Myocyte (in vitro differentiated cells): ENCODE results near the gene NCKAP5L. TPM values are rescaled to one million over a fixed set of nuclear protein-coding genes. Genes with fewer than 3 reads are reported as not detected.

Experiments
- DNase-seq: peaks from one replicate; pipeline ENCODE4 v3.0.0-alpha.2; 2012; ENCODE audit warnings: low read depth
- total RNA-seq: library from RNA; depleted of rRNA; stranded (reverse); fragments of >200 nt; gene quantifications from 2 replicates; pipeline ENCODE4 v1.2.3, GENCODE V29; 2014

Gene NCKAP5L
- total RNA-seq, 1 donor from 2014 or later: 95.7 TPM

DNA sequence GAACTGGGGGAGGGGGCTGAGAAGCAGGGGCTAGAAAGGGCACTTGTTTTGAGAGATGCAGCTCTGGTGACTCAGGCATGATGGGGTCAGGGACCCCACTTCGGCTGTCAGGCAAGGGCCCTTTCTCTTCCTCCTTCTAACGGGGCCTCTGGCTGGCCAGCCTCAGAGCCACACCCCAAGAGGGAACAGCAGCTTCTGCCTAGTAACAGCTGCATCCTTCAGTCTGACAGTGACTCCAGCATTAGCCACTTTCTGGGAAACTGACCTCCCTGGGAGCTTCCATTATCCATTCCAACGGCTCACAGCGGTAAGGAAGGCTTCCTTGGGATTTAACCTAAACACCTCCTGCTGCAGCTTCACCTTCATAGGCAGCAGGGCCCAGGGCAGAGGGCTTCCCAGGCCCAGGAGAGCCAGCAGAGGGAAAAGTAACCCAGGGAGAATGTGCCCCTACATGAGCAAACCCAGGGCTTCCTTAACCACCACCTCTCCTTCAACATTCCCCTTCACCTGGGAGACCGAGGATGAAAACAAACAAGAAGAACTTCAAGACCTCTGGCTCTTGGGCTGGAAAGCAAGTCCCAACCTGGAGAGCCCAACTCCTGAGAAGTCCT lies 2.7 kb downstream of the NCKAP5L start:
- peak; percentile 91 for DNase-seq

DNA sequence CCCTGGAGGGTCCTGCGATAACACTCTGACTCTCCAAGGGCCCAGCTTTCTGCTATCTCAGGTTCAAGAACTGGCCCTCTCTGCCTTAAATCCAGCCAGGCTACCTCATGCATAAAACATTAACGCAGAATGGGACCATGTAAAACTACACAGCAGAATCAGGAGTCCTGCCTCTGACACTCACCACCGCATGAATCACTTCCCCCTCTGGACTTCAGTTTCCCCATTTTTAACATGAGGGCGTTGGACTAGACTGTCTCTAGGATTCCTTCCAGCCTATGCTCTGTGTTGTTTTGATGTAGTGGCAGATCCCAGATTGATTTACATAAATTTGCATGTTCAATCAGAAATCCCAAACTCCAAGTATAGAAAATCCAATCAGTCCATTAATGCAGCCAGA lies 3.3 kb downstream of the NCKAP5L start:
- peak; percentile 70 for DNase-seq

DNA sequence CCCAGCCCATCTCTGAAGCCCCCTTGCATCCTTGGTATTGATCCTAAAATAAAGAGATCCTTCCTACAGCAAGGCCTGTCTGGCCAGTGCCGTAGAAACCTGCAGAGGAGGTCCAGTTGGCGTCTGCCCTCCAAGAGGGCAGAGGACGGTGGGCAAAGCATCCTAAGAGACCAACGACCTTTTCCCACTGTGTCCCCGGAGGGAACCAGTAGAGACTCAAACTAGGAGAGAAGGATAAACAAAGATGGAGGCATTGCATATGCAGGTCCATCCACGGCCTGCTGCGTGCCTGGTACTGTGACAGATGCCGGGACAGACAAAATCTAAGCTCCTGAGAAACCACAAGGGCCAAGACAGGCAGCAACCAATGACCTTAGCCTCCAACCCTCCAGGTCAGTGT lies 3.8 kb downstream of the NCKAP5L start:
- DNase-seq: no peak

DNA sequence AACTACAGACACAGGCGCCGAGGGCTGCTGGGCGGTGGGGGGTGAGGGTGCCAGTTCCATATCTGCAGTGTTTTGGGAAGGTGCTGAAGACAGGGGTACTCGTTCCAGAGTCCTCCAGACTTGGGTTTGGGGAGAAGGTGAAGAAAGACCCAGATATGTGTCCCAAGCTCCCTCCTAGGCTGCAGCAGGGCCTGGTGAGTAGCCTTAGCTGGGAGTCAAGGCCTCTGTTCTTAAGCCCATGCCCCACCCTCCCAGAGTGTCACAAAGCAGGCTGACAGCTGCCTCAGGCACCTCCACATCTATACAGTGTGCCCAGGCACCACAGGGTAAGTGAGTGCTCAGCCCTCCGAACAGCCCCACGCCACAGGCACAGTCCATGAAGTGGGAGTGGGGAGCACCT lies 4.3 kb downstream of the NCKAP5L start:
- DNase-seq: peak; percentile 39

DNA sequence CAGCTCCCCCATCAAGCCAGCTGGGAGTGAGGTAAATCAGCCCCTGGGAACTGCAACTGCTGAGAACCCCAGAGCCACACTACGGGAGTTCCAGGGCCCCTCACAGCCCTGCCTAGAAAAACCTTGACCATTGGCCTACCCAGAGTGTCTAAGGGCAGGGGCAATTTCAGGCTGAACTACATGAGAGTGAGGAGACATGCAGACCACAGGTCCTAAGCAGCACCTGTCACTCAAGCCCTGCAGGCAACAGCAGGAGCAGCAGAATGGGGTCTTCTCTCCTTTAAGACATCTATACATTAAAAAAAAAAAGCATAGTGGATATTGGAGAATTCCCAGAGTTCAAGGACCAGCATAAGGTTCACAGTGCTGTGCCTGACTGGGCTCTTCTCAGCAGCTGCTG lies 4.9 kb downstream of the NCKAP5L start:
- DNase-seq: no peak

DNA sequence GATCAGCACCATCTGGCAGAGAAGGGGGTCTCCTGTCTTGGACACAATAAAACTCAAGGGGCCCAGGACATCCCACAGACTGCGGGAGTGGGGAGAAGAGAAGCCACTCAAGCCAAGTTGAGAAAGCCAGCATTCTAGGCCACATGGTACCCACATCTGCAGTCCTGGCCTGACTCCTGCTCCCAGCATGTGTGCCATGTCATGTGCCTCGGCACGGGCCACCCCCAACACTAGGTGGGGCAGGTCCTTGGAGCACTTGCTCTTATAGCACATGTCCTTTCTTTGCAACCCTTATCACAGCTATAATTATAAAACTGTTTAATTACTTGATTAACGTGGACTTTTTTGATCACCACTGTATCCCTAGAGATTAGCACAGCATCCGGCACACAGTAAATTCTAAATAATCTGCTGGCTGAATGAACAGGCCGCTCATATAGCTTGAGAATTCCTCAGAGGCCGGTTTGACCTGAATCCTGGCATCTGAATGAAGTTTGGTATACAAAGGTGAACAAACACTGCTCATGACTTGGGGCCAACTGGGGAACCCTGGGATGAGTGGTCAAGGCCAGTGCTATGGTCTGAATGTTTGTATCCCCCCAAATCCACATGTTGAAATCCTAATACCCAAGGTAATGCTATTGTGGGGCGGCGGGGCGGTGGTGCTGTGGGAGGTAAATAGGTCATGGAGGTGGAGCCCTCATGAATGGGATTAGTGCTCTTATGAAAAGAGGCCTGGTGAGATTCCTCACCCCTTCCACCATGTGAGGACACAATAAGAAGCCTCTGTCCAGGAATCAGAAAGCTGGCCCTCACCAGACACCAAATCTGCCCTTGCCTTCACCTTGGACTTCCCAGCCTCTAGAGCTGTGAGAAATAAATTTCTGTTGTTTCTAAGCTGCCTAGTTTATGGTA lies 6.6 kb downstream of the NCKAP5L start:
- DNase-seq: no peak

DNA sequence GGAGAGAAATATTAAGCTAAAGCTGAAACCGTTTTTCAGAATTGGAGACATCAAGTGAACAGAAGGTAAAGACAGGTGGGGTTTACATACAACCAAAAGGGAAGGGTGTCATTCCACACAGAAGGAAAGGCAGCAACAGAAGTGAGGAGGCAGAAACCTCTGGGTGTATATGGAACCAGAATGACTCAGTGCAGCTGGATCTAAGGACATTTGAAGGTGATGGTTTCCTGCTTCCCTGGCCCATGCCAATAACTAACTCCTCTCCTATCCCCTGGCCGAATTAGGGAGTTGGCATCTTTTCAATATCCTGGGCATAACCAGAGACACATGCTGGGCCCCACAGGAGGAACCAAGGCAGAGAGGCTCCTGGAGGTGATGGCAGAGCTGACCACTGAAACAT lies 8.4 kb downstream of the NCKAP5L start:
- DNase-seq: no peak

DNA sequence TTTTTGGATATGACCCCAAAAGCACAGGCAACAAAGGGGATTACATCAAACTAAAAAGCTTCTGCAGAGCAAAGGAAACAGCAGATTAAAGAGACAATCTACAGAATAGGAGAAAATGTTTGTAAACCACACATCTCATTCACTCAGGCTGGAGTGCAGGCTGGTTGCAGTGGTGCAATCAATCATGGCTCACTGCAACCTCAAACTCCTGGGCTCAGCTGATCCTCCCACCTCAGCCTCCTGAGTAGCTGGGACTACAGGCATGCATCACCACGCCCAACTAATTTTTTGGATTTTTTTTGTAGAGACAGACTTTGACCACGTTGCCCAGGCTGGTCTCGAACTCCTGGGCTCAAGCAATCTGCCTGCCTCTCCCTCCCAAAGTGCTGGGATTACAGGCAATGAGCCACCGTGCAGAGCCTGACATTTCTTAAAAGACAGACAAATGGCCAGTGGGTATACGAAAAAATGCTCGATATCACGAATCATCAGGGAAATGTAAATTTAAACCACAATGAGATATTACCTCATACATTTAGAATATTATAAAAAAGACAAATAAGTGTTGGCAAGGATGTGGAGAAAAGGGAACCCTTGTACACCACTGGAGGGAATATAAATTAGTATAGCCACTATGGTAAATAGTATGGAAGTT lies 9.8 kb downstream of the NCKAP5L start:
- DNase-seq: no peak

DNA sequence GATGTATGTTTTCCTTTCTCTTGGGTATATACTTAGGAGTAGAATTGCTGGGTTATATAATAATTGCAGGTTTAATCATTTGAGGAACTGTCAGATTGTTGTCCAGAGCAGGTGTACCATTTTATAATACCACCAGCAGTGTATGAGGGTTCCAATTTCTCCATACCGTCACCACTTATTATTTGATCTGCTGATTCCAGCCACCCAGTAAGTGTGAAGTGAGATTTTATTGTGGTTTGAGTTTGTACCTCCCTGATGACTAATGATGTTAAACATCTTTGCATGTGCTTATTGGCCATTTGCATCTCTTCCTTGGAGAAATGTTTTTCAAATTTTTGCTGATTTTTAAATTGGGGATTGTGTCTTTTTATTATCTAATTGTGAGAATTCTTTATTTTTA lies 15.1 kb downstream of the NCKAP5L start:
- DNase-seq: peak; percentile 77

DNA sequence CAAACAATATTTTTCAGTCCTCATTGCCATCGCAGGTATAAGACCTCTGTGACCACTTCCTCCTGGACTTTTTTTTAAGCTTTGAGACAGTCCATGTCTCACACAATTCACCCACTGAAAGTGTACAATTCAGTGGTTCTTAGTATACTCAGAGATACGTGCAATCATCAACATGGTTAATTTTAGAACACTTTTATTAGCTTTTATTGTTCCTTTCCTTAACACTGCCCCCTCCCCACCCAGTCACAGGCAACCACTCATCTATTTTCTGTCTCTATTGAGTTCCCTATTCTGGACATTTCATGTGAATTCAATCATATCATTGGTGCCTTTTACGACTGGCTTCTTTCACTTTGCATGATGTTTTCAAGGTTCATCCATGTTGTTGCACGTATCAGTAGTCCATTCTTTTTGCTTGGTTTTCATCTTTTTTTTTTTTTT lies 16.2 kb downstream of the NCKAP5L start:
- DNase-seq: no peak

DNA sequence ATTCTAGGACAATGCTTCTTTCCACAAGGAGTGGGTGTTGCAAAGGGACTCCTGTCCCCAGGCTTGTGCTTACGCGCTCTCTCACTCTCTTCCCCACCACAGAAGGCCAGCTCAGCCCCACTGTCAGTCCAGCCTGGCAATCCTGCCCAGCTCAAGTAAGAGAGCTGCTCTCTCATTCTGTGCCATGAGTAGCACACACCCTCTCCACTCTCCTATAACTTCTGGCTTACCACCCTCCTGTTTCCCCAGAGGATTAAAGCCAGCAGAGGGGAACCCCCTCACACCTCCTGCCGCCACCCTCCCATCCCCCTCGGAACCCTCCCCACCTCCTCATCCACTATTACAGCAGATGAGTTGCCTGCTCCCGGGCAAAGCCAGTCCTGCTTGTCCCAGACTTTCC lies 17.1 kb downstream of the NCKAP5L start:
- DNase-seq: peak; percentile 65

DNA sequence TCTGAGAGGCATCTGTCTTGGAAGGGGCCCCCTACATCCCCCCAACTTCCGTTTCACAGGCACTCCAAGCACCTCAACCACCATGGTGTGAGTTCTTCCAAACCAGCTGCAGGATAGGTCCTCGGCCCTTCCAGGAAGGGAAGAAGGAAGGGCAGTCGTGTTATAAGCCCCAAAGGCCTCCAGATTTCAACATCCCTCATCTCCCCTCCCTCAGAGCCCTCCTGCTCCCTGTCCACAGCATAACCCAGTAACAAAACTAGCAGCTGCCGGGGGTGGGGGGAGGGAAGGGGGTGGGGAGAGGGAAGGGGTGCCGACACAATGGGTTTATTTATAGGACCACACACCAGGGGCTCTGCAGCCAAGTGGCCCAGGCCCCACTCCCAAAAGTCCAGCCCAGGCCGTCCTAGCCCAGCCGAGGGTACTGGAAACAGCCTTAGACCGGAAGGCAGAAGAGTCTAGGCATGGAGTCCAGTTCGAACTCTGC lies 18.3 kb downstream of the NCKAP5L start:
- DNase-seq: no peak

DNA sequence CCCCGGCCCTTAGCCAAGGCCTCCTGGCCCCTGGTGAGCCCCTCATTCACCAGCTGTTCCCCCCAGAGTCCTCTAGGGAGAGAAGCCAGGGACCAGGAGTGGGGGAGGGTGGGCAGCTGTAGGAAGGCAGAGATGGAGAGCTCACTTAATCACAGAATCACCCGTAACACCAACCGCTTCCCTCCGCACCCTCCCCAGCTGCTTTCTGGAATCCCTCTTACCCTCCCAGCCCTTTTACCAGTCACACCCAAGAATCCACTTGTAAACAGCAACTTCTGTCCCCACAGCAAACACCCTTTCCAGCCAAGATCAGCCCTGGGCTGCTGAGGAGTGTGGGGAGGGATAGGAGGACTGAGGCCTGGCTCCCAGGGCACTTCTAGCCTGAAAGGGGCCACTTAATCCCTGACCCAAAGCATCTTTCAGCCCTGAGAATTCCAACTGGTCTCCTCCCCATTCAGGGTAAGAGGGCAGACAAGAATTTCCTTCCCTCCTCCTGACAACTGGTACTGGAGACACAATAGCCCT lies 18.8 kb downstream of the NCKAP5L start:
- DNase-seq: peak; percentile 98

DNA sequence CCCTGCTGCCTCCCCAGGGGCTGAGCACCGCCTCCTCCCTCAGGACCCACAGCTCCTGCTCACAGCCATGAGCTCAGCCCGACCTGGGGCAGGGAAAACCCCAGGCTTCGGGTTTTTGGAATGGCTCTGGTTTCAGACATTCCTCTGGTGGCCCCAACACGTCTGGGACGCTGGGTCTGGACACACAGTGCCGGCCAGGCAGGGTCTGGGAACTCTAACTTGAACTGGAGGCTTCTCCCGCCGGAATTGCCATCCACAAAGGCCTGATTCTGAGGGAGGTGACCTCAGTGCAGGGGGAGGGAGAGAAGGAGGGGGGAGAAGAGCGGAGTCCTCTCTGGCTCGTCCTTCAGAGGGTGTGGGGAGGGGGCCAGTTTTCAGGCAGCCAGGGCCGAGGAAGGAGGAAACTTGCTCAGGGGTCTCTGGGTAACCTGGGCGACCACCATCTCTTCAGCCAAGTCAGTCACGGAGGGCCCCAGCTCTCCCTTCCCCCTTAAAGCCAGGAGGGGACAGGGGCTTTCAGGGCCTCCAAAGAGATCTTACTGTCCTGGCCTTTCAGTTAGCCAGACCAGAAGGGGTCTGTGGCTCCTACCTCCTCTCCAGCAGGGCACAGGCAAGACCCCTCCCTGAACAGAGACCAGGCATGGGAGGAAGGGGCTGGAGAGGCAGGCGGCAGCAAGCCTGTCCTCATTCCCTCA lies 19.4 kb downstream of the NCKAP5L start:
- DNase-seq: peak; percentile 84

DNA sequence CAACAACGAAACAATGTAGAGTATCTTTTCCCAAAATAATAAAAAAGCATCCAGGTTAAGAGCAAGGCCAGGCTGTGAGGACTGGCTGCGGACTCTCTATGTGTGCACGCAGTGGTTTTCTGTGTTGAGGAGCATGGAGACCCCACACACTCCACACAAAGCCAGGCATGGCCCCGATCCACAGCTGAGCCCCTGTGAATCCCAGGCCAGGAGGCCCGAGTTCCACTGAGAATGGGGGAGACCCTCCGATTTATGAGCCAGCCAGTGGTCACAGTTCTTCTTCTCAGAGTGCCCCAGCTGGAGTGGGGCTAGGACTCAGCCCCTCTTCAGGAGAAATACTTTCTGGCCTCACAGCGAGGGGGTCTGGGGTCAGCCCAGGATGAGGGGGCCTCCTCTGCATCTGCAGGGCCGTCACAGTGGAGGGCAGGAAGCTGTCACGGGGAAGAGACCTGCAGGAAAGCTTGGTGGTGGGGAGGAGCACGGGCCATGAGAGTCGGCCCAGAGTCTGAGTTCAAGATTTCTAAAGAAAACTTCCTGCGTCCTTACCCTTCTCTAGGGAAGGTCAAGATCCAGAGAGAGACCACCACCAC lies 20.1 kb downstream of the NCKAP5L start:
- DNase-seq: no peak

DNA sequence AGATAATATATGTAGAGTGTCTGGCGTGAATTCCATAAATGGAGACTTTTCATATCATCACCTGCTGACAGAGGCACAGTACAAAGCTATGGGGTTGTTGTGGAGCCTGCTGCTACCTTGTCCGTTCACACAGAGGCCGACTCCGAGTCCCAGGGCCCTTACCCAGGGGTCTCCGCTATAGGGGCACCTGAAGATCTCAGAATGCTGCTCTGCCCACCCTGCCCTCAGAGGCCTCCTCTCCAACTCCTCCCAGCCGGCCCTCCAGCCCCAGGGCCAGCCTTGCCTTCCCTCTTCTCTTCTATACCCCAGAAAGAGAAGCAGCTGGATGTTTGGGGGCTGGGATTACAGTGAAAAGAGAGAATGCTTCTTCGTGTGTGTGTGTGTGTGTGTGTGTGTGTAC lies 21.3 kb downstream of the NCKAP5L start:
- no peak for DNase-seq

DNA sequence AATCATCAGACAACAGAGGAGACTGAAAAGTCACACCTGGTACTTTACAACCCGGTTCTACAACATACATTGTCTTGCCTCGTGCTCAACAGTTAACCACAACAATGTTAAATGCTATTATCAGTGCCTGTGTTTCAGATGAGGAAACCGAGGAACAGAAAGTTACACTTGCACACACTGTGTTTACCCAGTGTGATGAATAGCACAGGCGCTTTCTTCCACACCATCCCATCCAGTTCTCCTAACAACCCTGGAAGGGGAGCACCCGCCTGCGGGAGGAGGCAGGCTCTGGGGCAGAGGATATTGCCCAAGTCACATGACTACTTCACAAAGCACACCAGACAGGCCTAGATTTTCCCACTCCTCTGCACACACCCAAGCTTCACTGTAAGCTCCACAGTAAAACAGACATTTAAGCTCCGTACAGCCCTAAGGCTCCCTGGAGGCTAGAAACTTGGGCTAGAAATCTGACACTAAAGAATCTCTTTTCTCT lies 21.8 kb downstream of the NCKAP5L start:
- DNase-seq: no peak

DNA sequence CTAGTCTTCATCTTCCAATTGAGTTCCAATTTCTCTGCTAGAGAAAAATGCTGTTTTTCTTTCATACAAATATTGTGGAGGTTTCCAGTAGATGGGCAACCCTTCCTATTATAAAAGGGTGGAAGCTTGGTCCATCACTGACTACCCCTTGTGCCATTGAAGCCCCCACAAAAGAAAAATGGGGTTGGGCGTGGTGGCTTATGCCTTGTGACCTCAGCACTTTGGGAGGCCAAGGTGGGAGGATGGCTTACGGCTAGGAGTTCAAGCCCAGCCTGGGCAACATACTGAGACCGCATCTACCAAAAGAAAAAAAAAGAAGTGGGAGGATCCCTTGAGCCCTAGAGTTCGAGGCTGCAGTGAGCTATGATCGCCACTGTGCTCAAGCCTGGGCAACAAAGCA lies 22.8 kb downstream of the NCKAP5L start:
- DNase-seq: no peak

DNA sequence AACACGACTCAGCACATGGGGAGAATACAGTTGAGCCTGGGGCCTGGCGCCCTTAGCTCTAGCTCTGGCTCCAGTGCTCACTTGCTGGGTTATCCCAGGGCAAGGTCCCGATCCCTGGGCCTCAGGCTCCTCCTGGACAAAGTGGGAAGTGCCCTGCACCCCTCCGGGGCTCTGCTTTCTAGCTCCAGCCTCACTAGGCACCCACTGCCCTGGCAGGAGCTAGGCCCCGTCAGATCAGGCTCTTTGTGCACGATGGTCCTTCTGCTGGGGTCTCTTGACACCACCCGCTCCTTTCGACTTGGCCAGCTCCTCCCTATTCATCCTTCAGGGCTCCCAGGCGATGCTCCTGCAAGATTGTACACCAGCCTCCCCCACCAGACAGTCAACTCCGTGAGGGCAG lies 23.4 kb downstream of the NCKAP5L start:
- no peak for DNase-seq

DNA sequence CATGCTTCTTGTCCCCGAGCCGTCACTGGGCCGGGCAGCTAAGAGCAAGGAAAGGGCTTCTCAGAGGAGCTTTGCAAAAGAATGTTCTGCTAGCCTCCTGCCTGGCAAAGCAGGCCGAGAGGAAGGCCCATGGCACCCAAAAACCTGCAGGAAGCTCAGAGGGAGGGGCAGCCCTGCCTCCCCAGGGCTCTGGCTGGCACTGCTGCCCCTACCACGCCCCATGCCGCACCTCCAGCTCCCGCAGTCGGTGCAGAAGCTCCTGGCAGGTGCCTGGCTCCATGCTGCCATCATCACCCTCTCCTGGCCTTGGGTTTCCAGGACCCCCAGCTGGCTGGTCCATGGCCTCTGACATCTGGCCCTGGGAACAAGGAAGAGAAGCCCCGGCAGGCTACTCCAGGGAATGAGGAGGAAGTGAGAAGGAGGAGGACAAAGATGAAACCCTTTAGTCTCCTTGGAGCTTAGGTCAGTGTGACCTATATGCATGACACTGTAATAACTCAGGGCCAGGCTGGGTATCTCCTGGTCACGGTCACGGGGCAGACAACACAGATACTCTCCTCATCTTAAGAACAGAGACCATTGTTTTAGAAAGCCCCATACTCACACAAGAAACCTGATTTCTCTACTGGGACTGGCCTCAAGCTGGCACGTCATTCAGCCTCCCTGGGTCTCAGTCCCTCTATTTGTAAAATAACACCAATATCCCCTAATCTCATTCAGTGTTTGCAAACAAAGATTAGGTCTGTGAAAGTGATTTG lies 24.3 kb downstream of the NCKAP5L start:
- DNase-seq: no peak
